Measurements from ENCODE around the gene CPNE4. TPM values are rescaled to one million over a fixed set of nuclear protein-coding genes. Genes with fewer than 3 reads are reported as not detected.

The CPNE4 gene
- total RNA-seq, 1 donor from 2014 or later = 3.2 TPM

DNA sequence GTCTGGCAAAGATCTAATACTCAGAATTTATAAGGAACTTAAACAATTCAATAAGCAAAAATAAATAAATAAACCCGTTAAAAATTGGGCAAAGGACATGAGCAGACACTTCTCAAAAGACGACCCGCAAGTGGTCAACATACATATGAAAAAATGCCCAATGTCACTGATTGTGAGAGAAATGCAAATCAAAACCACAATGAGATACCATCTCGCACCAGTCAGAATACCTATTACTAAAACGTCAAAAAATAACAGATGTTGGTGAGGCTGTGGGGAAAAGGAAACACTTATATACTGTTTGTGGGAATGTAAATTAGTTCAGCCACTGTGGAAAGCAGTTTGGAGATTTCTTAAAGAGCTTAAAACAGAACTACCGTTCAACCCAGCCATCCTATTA lies 344.0 kb downstream of the CPNE4 start:
- H3K9me3 ChIP-seq = no peaks in the 10 kb centered on the region
- H3K27me3 ChIP-seq = no peaks in the 10 kb centered on the region
- DNase-seq (ENCODE audit: extremely low spot score in 2 of 2) = no peak
- H3K4me3 ChIP-seq = no peak overlapping the region
- no peak overlapping the region for H3K27ac ChIP-seq
- no peaks in the 10 kb centered on the region for H3K4me1 ChIP-seq
- intact Hi-C loops (cut with DNase I) = no loop called here
- TF ChIP-seq POLR2AphosphoS5 (IDR thresholded peaks at IDR 0.05; ENCODE audit: insufficient read depth in 1 of 2, low read depth in 1 of 2) = no peak
- no peak for TF ChIP-seq POLR2A (IDR thresholded peaks at IDR 0.05)
- TF ChIP-seq, protein P1, sequence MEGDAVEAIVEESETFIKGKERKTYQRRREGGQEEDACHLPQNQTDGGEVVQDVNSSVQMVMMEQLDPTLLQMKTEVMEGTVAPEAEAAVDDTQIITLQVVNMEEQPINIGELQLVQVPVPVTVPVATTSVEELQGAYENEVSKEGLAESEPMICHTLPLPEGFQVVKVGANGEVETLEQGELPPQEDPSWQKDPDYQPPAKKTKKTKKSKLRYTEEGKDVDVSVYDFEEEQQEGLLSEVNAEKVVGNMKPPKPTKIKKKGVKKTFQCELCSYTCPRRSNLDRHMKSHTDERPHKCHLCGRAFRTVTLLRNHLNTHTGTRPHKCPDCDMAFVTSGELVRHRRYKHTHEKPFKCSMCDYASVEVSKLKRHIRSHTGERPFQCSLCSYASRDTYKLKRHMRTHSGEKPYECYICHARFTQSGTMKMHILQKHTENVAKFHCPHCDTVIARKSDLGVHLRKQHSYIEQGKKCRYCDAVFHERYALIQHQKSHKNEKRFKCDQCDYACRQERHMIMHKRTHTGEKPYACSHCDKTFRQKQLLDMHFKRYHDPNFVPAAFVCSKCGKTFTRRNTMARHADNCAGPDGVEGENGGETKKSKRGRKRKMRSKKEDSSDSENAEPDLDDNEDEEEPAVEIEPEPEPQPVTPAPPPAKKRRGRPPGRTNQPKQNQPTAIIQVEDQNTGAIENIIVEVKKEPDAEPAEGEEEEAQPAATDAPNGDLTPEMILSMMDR (IDR thresholded peaks at IDR 0.05) = no peak
- H3K36me3 ChIP-seq = no peaks in the 10 kb centered on the region

DNA sequence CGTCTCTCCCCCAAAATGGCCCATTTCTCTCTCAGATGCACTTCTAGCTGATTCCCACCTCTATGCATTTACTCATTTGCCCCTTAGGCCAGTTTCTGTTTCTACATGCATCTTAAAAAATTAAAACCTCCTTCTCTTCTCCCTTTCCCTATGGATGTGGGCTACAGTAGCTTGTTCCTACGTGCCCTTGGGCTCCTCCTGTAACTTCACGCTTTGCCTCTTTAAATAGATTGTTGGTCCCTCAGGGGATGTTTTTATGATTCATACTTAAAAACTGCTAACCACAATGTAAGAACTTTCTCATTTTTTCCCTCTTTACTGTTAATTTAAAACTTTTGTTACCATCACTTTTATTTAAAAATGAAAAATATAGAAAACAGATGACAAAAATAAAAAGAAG lies 346.4 kb downstream of the CPNE4 start:
- H3K9me3 ChIP-seq = no peaks in the 10 kb centered on the region
- H3K27me3 ChIP-seq = no peaks in the 10 kb centered on the region
- H3K4me1 ChIP-seq = no peaks in the 10 kb centered on the region
- intact Hi-C loops (cut with DNase I) = no loop called here
- TF ChIP-seq, protein P1 (IDR thresholded peaks at IDR 0.05) = no peak
- TF ChIP-seq POLR2A (IDR thresholded peaks at IDR 0.05) = no peak
- no peak for TF ChIP-seq POLR2AphosphoS5 (IDR thresholded peaks at IDR 0.05; ENCODE audit: insufficient read depth in 1 of 2, low read depth in 1 of 2)
- H3K4me3 ChIP-seq = no peak overlapping the region
- DNase-seq (ENCODE audit: extremely low spot score in 2 of 2) = no peak
- H3K36me3 ChIP-seq = no peaks in the 10 kb centered on the region
- no peak overlapping the region for H3K27ac ChIP-seq

DNA sequence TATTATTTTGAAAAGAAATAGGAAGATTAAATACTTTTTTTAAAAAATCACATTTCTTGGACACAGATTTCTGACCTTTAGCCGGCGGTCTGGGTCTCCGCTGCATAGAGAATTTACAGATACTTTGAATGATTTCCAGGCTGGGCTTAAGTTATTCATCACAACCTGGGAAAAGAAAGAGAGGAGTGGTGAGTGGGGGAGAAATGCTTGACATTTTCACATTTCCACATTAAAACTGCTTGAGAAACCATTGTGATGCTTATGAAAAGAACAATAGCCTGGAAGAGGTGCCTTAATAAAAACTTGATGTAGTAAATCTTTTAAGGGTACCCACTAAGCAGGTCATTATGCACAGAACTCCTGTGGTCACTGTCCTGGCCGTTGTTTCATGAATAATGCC lies 365.2 kb downstream of the CPNE4 start:
- H3K4me1 ChIP-seq = no peaks in the 10 kb centered on the region
- DNase-seq (ENCODE audit: extremely low spot score in 2 of 2) = no peak
- no peak overlapping the region for H3K27ac ChIP-seq
- intact Hi-C loops (cut with DNase I) = no loop called here
- no peaks in the 10 kb centered on the region for H3K36me3 ChIP-seq
- TF ChIP-seq POLR2A (IDR thresholded peaks at IDR 0.05) (no peak), POLR2AphosphoS5 (IDR thresholded peaks at IDR 0.05; ENCODE audit: insufficient read depth in 1 of 2, low read depth in 1 of 2) (no peak)
- TF ChIP-seq, protein P1 (IDR thresholded peaks at IDR 0.05) = no peak
- H3K9me3 ChIP-seq = no peaks in the 10 kb centered on the region
- no peak overlapping the region for H3K4me3 ChIP-seq
- H3K27me3 ChIP-seq = no peaks in the 10 kb centered on the region

DNA sequence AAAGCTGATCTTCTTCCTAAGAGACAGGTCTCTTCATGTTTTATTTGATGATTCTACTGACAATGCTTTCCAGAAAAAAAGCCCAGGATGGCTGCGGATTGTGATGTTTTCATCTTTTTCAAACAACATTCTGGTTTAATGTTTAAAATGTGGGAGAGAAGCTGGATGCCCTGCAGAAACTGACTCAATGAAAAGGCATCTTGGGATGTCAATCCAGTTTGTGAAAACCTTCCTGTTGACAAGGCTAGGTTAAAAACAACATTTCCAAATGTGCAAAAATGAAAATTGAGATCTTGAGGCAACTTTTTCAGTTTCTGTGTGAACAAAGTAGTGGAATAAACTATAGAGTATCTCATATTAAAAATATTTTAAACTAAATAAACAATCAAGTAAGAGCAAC lies 376.0 kb downstream of the CPNE4 start:
- no peak overlapping the region for H3K27ac ChIP-seq
- TF ChIP-seq POLR2A (IDR thresholded peaks at IDR 0.05) = no peak
- TF ChIP-seq, protein P1 (IDR thresholded peaks at IDR 0.05) = no peak
- no peak for TF ChIP-seq POLR2AphosphoS5 (IDR thresholded peaks at IDR 0.05; ENCODE audit: insufficient read depth in 1 of 2, low read depth in 1 of 2)
- no peak overlapping the region for H3K4me3 ChIP-seq
- intact Hi-C loops (cut with DNase I) = no loop called here
- no peaks in the 10 kb centered on the region for H3K36me3 ChIP-seq
- H3K9me3 ChIP-seq = no peaks in the 10 kb centered on the region
- no peaks in the 10 kb centered on the region for H3K27me3 ChIP-seq
- DNase-seq (ENCODE audit: extremely low spot score in 2 of 2) = no peak
- H3K4me1 ChIP-seq = no peaks in the 10 kb centered on the region

DNA sequence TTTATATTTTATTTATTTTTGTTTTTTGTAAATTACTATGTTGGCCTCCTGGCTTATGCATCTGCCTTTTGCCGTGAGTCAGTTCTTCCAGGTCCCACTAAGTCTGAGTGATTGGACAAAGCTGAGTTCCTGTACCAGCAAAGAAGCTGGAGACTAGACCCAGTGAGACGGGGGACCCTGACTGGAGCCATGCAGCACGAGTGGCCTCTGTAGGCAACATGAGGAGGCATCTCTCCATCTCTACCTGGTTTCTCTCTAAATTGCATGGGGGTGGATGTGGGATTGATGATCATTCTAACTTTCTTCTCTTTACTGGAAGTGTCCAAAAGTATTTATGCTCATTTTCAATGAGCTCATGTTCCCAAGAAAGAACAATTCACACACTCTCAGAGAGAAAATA lies 376.7 kb downstream of the CPNE4 start:
- Histone ChIP-seq H3K4me1 (no peaks in the 10 kb centered on the region), H3K27me3 (no peaks in the 10 kb centered on the region), H3K9me3 (no peaks in the 10 kb centered on the region), H3K27ac (no peak overlapping the region), H3K4me3 (no peak overlapping the region), H3K36me3 (no peaks in the 10 kb centered on the region)
- no peak for DNase-seq (ENCODE audit: extremely low spot score in 2 of 2)
- intact Hi-C loops (cut with DNase I) = no loop called here
- TF ChIP-seq, protein P1 (IDR thresholded peaks at IDR 0.05) = no peak
- TF ChIP-seq POLR2AphosphoS5 (IDR thresholded peaks at IDR 0.05; ENCODE audit: insufficient read depth in 1 of 2, low read depth in 1 of 2) = no peak
- no peak for TF ChIP-seq POLR2A (IDR thresholded peaks at IDR 0.05)

Measured in vagina (tissue), 2 donors.